CD14-positive monocyte (primary cell): Measurements from ENCODE around the gene ATXN7L1. TPM values are rescaled to one million over a fixed set of nuclear protein-coding genes. Genes with fewer than 3 reads are reported as not detected.

Experiments used
- DNase-seq, 3 donors: peaks; one replicate each; pipeline ENCODE4 v3.0.0-alpha.2; 2011 to 2022
- H2AFZ ChIP-seq: 2 replicates; pipeline ENCODE4 v1.6.0; 2012; ENCODE audit warnings: mild to moderate bottlenecking, low read depth, low read length, inconsistent platforms; ENCODE audit not compliant: insufficient read depth, poor library complexity, severe bottlenecking
- H3K27ac ChIP-seq, 2 donors: 1 replicate in 1 of 2; 2 replicates in 1 of 2; pipeline ENCODE4 v1.5.1; 2012 to 2013; ENCODE audit warnings: low read length in 2 of 2, control low read depth in 1 of 2, inconsistent platforms in 1 of 2, low read depth in 1 of 2, mild to moderate bottlenecking in 1 of 2
- H3K27me3 ChIP-seq, 2 donors: one replicate each; pipeline versions ENCODE4 v1.6.0 to v1.6.1; 2011 to 2013; ENCODE audit warnings: low read length in 2 of 2; ENCODE audit not compliant: control insufficient read depth in 2 of 2, insufficient read depth in 2 of 2
- H3K36me3 ChIP-seq, 2 donors: replicated peaks in 1 of 2; 1 replicate in 1 of 2; 2 replicates in 1 of 2; pipeline versions ENCODE4 v1.5.1 to v1.6.1; 2012 to 2013; ENCODE audit warnings: low read length in 2 of 2, control low read depth in 1 of 2, inconsistent platforms in 1 of 2, mild to moderate bottlenecking in 1 of 2; ENCODE audit not compliant: insufficient read depth in 2 of 2, control insufficient read depth in 1 of 2
- H3K4me1 ChIP-seq, 2 donors: 1 replicate in 1 of 2; 2 replicates in 1 of 2; pipeline versions ENCODE4 v1.5.1 to v1.6.1; 2012 to 2013; ENCODE audit warnings: low read length in 2 of 2, control low read depth in 1 of 2, inconsistent platforms in 1 of 2, mild to moderate bottlenecking in 1 of 2, moderate library complexity in 1 of 2; ENCODE audit not compliant: insufficient read depth in 2 of 2, control insufficient read depth in 1 of 2
- H3K4me2 ChIP-seq: replicated peaks from 2 replicates; pipeline ENCODE3; 2012; ENCODE audit warnings: low read length, moderate library complexity, mild to moderate bottlenecking; ENCODE audit not compliant: poor library complexity, severe bottlenecking; ENCODE audit errors: extremely low read depth
- H3K4me3 ChIP-seq, 3 experiments: fragments of 200-600 bp in 1 of 3; sonication (generic) in 1 of 3; replicated peaks in 1 of 3; 1 replicate in 2 of 3; 2 replicates in 1 of 3; pipeline ENCODE4 v1.5.1; 2011 to 2013; ENCODE audit warnings: low read length in 3 of 3, mild to moderate bottlenecking in 3 of 3, control low read depth in 2 of 3, low read depth in 2 of 3, inconsistent platforms in 1 of 3, moderate library complexity in 1 of 3
- H3K79me2 ChIP-seq: 2 replicates; pipeline ENCODE4 v1.6.0; 2012; ENCODE audit warnings: mild to moderate bottlenecking, control low read depth, inconsistent platforms, low read length, moderate library complexity; ENCODE audit not compliant: insufficient read depth
- H3K9ac ChIP-seq: 2 replicates; pipeline ENCODE4 v1.6.0; 2017; ENCODE audit warnings: low read length, mild to moderate bottlenecking; ENCODE audit not compliant: insufficient read depth, poor library complexity, severe bottlenecking
- H3K9me3 ChIP-seq, 2 donors: replicated peaks in 1 of 2; 1 replicate in 1 of 2; 2 replicates in 1 of 2; pipeline versions ENCODE4 v1.5.1 to v1.6.1; 2012 to 2013; ENCODE audit warnings: low read length in 2 of 2, control low read depth in 1 of 2; ENCODE audit not compliant: control insufficient read depth in 1 of 2, insufficient read depth in 1 of 2
- H4K20me1 ChIP-seq: 2 replicates; pipeline ENCODE4 v1.6.0; 2012; ENCODE audit warnings: mild to moderate bottlenecking, low read length, control low read depth, moderate library complexity; ENCODE audit not compliant: insufficient read depth
- H3K27ac Mint-ChIP-seq, 7 donors: one replicate each; pipeline ENCODE4 v1.8.0; 2020; ENCODE audit warnings: mild to moderate bottlenecking in 7 of 7, mixed read lengths in 7 of 7, moderate library complexity in 6 of 7, inconsistent platforms in 2 of 7
- H3K27me3 Mint-ChIP-seq, 3 donors: one replicate each; pipeline ENCODE4 v1.8.0; 2021 to 2022; ENCODE audit warnings: low read depth in 3 of 3, mild to moderate bottlenecking in 3 of 3, mixed read lengths in 3 of 3, moderate library complexity in 3 of 3, inconsistent platforms in 1 of 3
- H3K36me3 Mint-ChIP-seq, 2 donors: one replicate each; pipeline ENCODE4 v1.8.0; 2020; ENCODE audit warnings: mixed read lengths in 2 of 2, inconsistent platforms in 1 of 2, mild to moderate bottlenecking in 1 of 2
- H3K4me1 Mint-ChIP-seq: one replicate; pipeline ENCODE4 v1.8.0; 2020; ENCODE audit warnings: mild to moderate bottlenecking, mixed read lengths
- H3K4me3 Mint-ChIP-seq, 2 donors: one replicate each; pipeline ENCODE4 v1.8.0; 2020; ENCODE audit warnings: mild to moderate bottlenecking in 2 of 2, mixed read lengths in 2 of 2, moderate library complexity in 1 of 2
- H3K9me3 Mint-ChIP-seq, 7 donors: one replicate each; pipeline ENCODE4 v1.8.0; 2020 to 2022; ENCODE audit warnings: mixed read lengths in 7 of 7, mild to moderate bottlenecking in 6 of 7, moderate library complexity in 6 of 7, inconsistent platforms in 2 of 7
- WGBS: methylation state at CpG from one replicate; pipeline ENCODE4 v1.1.5; 2013; ENCODE audit warnings: missing lambda C conversion rate; ENCODE audit not compliant: insufficient coverage; 5-methylcytosine and 5-hydroxymethylcytosine counted together
- intact Hi-C, 2 donors: fragments of 100-400 bp; cut with micrococcal nuclease; formaldehyde crosslinking; loops; one replicate each; pipeline versions ENCODE4 v1.15.0 to v1.15.1; 2023
- polyA plus RNA-seq, 3 donors: library from polyadenylated mRNA; depleted of rRNA in 1 of 3; unstranded in 2 of 3; stranded (reverse) in 1 of 3; fragments of 300-500 nt in 2 of 3; fragments of >200 nt in 1 of 3; fragmentation: Illumina TruSeq in 2 of 3; gene quantifications; 1 replicate in 2 of 3; 2 replicates in 1 of 3; pipeline ENCODE4 v1.2.3, GENCODE V29; 2012 to 2021
- TF ChIP-seq, protein P1 (sequence below): fragments of 200-600 bp; IDR thresholded peaks from one replicate; pipeline ENCODE4 v1.8.0; 2022; ENCODE audit warnings: antibody characterized with exemption, mild to moderate bottlenecking

Gene ATXN7L1
- polyA plus RNA-seq, 3 donors: 4.5 to 12.2 (median 11.2) TPM

DNA sequence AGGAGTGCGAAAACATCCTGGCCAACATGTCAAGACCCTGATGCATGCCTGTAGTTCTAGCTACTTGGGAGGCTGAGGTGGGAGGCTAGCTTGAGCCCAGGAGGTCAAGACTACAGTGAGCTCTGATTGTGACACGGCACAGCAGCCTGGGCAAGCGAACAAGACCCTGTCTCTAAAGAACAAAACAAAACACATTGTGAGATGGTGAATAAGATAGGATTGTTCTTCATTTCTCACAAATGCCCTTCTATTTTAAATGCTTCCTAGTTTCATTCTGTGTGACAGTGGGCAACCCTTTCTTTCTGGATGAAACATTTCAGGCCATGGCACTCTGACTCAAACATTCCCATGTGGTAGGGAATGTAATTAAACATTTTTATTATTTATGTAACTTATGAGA, 308.6 kb downstream of the ATXN7L1 start:
- Histone ChIP-seq H2AFZ (no peak overlapping the region), H3K4me2 (no peak overlapping the region), H3K79me2 (no peaks in the 10 kb centered on the region), H4K20me1 (no peaks in the 10 kb centered on the region), H3K9me3 (no peaks in the 10 kb centered on the region), H3K4me3 (no peak overlapping the region), H3K27ac (no peak overlapping the region), H3K27me3 (no peaks in the 10 kb centered on the region), H3K4me1 (no peaks in the 10 kb centered on the region), H3K9ac (no peak overlapping the region), H3K36me3 (peaks cover 60 to 68% of the 10 kb centered on the region in 2 donors)
- no peak overlapping the region for H3K4me3 Mint-ChIP-seq
- H3K27me3 Mint-ChIP-seq: no peaks in the 10 kb centered on the region
- intact Hi-C loops: no loop called here
- H3K27ac Mint-ChIP-seq: no peak overlapping the region
- no peak for DNase-seq
- peaks cover 50 to 69% of the 10 kb centered on the region in 2 donors for H3K36me3 Mint-ChIP-seq
- no peaks in the 10 kb centered on the region for H3K9me3 Mint-ChIP-seq
- TF ChIP-seq, protein P1, sequence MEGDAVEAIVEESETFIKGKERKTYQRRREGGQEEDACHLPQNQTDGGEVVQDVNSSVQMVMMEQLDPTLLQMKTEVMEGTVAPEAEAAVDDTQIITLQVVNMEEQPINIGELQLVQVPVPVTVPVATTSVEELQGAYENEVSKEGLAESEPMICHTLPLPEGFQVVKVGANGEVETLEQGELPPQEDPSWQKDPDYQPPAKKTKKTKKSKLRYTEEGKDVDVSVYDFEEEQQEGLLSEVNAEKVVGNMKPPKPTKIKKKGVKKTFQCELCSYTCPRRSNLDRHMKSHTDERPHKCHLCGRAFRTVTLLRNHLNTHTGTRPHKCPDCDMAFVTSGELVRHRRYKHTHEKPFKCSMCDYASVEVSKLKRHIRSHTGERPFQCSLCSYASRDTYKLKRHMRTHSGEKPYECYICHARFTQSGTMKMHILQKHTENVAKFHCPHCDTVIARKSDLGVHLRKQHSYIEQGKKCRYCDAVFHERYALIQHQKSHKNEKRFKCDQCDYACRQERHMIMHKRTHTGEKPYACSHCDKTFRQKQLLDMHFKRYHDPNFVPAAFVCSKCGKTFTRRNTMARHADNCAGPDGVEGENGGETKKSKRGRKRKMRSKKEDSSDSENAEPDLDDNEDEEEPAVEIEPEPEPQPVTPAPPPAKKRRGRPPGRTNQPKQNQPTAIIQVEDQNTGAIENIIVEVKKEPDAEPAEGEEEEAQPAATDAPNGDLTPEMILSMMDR: no peak
- WGBS: 86% methylated on average over 1 of the region's 3 CpGs
- H3K4me1 Mint-ChIP-seq: no peaks in the 10 kb centered on the region

DNA sequence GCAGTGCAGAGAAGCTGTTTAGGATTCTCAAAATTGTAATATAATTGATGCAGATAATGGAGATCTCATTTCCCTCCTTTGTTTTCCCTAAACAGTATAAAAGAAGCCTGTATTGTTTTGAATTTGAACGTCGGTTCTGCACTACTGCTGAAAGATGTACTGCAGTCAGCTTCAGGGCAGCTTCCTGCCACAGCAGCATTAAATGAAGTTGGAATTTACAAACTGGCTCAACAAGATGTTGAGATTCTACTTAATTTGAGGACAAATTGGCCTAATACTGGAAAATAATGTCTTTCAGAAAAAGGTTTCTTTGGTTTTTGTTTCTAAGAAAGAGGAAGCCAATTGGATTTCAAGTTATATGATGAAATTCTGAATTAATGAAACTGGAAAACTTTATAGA, 309.4 kb downstream of the ATXN7L1 start:
- H3K36me3 ChIP-seq: peaks cover 64 to 76% of the 10 kb centered on the region in 2 donors
- WGBS: no CpG with 5 or more reads among the region's 2 CpGs
- no peak overlapping the region for H3K4me2 ChIP-seq
- no peak for DNase-seq
- Mint-ChIP-seq H3K27ac (no peak overlapping the region), H3K36me3 (peaks cover 53 to 75% of the 10 kb centered on the region in 2 donors), H3K9me3 (no peaks in the 10 kb centered on the region), H3K4me3 (no peak overlapping the region), H3K27me3 (no peaks in the 10 kb centered on the region), H3K4me1 (no peaks in the 10 kb centered on the region)
- no peaks in the 10 kb centered on the region for H3K79me2 ChIP-seq
- H3K27ac ChIP-seq: no peak overlapping the region
- TF ChIP-seq, protein P1: no peak
- H2AFZ ChIP-seq: no peak overlapping the region
- intact Hi-C loops: no loop called here
- no peaks in the 10 kb centered on the region for H4K20me1 ChIP-seq
- no peaks in the 10 kb centered on the region for H3K27me3 ChIP-seq
- H3K9me3 ChIP-seq: no peaks in the 10 kb centered on the region
- no peak overlapping the region for H3K9ac ChIP-seq
- no peaks in the 10 kb centered on the region for H3K4me1 ChIP-seq
- no peak overlapping the region for H3K4me3 ChIP-seq
